ENCODE measurements around the gene NDUFS8. TPM values are rescaled to one million over a fixed set of nuclear protein-coding genes. Genes with fewer than 3 reads are reported as not detected.

Gene NDUFS8
- total and polyA plus RNA-seq, 2 of the 13 experiments (the other 11 are each of a cell fraction or from before 2014, with no cell fraction given): 96.7 to 158 TPM

- TF ChIP-seq NONO (IDR thresholded peaks at IDR 0.05) (no peak), NONO (CRISPR knock-in tag; conservative IDR thresholded peaks at IDR 0.05) (no peak), BHLHE40 (IDR thresholded peaks at IDR 0.05; ENCODE audit: low read length) (no peak; the same call in 1 of the 2 replicates), HNRNPUL1 (IDR thresholded peaks at IDR 0.05; ENCODE audit: low read depth, low read length) (no peak), ZNF264 (CRISPR knock-in tag; IDR thresholded peaks at IDR 0.05) (peak; percentile 82; the same call in 1 of the 2 replicates), PRDM15 (CRISPR knock-in tag; IDR thresholded peaks at IDR 0.05) (no peak; the same call in 1 of the 2 replicates), ESRRA (CRISPR knock-in tag; IDR thresholded peaks at IDR 0.05; ENCODE audit: low read depth) (peak; percentile 35; the same call in 1 of the 2 replicates), PLRG1 (conservative IDR thresholded peaks at IDR 0.05) (no peak), SNRNP70 (IDR thresholded peaks at IDR 0.05; ENCODE audit: low read depth, low read length) (no peak), SCMH1 (CRISPR knock-in tag; IDR thresholded peaks at IDR 0.05; ENCODE audit: borderline replicate concordance) (no peak), ZNF451 (CRISPR knock-in tag; IDR thresholded peaks at IDR 0.05) (no peak), TEAD3 (CRISPR knock-in tag; optimal IDR thresholded peaks at IDR 0.05; ENCODE audit: borderline replicate concordance) (peak; percentile 24), ZNF709 (CRISPR knock-in tag; IDR thresholded peaks at IDR 0.05) (peak; percentile 72), ZNF138 (CRISPR knock-in tag; IDR thresholded peaks at IDR 0.05; ENCODE audit: low read depth) (no peak), POLR2G (IDR thresholded peaks at IDR 0.05; ENCODE audit: low read depth, low read length) (peak; percentile 62), SMARCC2 (IDR thresholded peaks at IDR 0.05) (no peak), ZNF761 (CRISPR knock-in tag; conservative IDR thresholded peaks at IDR 0.05) (no peak; the same call in 1 of the 2 replicates)
- TF ChIP-seq, protein P1, sequence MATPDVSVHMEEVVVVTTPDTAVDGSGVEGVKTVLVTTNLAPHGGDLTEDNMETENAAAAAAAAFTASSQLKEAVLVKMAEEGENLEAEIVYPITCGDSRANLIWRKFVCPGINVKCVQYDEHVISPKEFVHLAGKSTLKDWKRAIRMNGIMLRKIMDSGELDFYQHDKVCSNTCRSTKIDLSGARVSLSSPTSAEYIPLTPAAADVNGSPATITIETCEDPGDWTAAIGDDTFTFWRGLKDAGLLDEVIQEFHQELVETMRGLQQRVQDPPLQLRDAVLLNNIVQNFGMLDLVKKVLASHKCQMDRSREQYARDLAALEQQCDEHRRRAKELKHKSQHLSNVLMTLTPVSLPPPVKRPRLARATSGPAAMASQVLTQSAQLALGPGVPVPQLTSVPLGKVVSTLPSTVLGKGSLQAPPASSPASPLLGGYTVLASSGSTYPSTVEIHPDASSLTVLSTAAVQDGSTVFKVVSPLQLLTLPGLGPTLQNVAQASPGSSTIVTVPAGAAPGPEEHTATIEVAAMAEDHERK (CRISPR knock-in tag; IDR thresholded peaks at IDR 0.05; ENCODE audit: low read depth): no peak
- TF ChIP-seq, protein P2, sequence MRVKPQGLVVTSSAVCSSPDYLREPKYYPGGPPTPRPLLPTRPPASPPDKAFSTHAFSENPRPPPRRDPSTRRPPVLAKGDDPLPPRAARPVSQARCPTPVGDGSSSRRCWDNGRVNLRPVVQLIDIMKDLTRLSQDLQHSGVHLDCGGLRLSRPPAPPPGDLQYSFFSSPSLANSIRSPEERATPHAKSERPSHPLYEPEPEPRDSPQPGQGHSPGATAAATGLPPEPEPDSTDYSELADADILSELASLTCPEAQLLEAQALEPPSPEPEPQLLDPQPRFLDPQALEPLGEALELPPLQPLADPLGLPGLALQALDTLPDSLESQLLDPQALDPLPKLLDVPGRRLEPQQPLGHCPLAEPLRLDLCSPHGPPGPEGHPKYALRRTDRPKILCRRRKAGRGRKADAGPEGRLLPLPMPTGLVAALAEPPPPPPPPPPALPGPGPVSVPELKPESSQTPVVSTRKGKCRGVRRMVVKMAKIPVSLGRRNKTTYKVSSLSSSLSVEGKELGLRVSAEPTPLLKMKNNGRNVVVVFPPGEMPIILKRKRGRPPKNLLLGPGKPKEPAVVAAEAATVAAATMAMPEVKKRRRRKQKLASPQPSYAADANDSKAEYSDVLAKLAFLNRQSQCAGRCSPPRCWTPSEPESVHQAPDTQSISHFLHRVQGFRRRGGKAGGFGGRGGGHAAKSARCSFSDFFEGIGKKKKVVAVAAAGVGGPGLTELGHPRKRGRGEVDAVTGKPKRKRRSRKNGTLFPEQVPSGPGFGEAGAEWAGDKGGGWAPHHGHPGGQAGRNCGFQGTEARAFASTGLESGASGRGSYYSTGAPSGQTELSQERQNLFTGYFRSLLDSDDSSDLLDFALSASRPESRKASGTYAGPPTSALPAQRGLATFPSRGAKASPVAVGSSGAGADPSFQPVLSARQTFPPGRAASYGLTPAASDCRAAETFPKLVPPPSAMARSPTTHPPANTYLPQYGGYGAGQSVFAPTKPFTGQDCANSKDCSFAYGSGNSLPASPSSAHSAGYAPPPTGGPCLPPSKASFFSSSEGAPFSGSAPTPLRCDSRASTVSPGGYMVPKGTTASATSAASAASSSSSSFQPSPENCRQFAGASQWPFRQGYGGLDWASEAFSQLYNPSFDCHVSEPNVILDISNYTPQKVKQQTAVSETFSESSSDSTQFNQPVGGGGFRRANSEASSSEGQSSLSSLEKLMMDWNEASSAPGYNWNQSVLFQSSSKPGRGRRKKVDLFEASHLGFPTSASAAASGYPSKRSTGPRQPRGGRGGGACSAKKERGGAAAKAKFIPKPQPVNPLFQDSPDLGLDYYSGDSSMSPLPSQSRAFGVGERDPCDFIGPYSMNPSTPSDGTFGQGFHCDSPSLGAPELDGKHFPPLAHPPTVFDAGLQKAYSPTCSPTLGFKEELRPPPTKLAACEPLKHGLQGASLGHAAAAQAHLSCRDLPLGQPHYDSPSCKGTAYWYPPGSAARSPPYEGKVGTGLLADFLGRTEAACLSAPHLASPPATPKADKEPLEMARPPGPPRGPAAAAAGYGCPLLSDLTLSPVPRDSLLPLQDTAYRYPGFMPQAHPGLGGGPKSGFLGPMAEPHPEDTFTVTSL (CRISPR knock-in tag; IDR thresholded peaks at IDR 0.05; ENCODE audit: borderline replicate concordance): no peak
Measured at GRCh38 chr11:68010090-68011041, 20.1 kb upstream of the NDUFS8 start, which contains the start of gene ALDH3B1 (continued).
